Measurements from ENCODE around the gene HOXB3. TPM values are rescaled to one million over a fixed set of nuclear protein-coding genes. Genes with fewer than 3 reads are reported as not detected.

The HOXB3 gene
- total RNA-seq, 1 experiment from 2014 or later: 8.8 TPM

Other genes starting within 250 kb of the HOXB3 start
- gene SKAP1, start 160.0 kb downstream of the HOXB3 start, total RNA-seq (2014; rRNA removed; shearing (Covaris generic)): not detected in 2 replicates
- not detected in 2 replicates for gene HOXB1, start 59.2 kb downstream of the HOXB3 start, total RNA-seq (2014; rRNA removed; shearing (Covaris generic))
- gene HOXB2, start 45.1 kb downstream of the HOXB3 start, total RNA-seq (2014; rRNA removed; shearing (Covaris generic)): 5.9 and 7.6 TPM in 2 replicates
- 3.7 and 4.3 TPM in 2 replicates for gene HOXB4, start 11.9 kb downstream of the HOXB3 start, total RNA-seq (2014; rRNA removed; shearing (Covaris generic))
- 0.51 and 0.61 TPM in 2 replicates for gene HOXB5, start 3.5 kb upstream of the HOXB3 start, total RNA-seq (2014; rRNA removed; shearing (Covaris generic))
- 6.2 and 7.5 TPM in 2 replicates for gene HOXB6, start 14.7 kb upstream of the HOXB3 start, total RNA-seq (2014; rRNA removed; shearing (Covaris generic))
- gene HOXB7, start 20.8 kb upstream of the HOXB3 start, total RNA-seq (2014; rRNA removed; shearing (Covaris generic)): 18.8 and 23.1 TPM in 2 replicates
- 0.13 and 0.38 TPM in 2 replicates for gene HOXB8, start 25.1 kb upstream of the HOXB3 start, total RNA-seq (2014; rRNA removed; shearing (Covaris generic))
- gene HOXB9, start 36.1 kb upstream of the HOXB3 start, total RNA-seq (2014; rRNA removed; shearing (Covaris generic)): 2.5 and 4.0 TPM in 2 replicates
- gene PRAC1, start 132.3 kb upstream of the HOXB3 start, total RNA-seq (2014; rRNA removed; shearing (Covaris generic)): not detected in 2 replicates
- gene PRAC2, start 132.9 kb upstream of the HOXB3 start, total RNA-seq (2014; rRNA removed; shearing (Covaris generic)): 0.56 and 0.59 TPM in 2 replicates
- 8.3 and 9.2 TPM in 2 replicates for gene HOXB13, start 138.5 kb upstream of the HOXB3 start, total RNA-seq (2014; rRNA removed; shearing (Covaris generic))
- gene TTLL6, start 227.0 kb upstream of the HOXB3 start, total RNA-seq (2014; rRNA removed; shearing (Covaris generic)): 1.4 and 2.7 TPM in 2 replicates
- 44.8 and 48.3 TPM in 2 replicates for gene CALCOCO2, start 240.8 kb upstream of the HOXB3 start, total RNA-seq (2014; rRNA removed; shearing (Covaris generic))